ENCODE measurements around the gene MMP8. TPM values are rescaled to one million over a fixed set of nuclear protein-coding genes. Genes with fewer than 3 reads are reported as not detected.

Gene MMP8
- total RNA-seq, 1 experiment from 2014 or later = not detected

DNA sequence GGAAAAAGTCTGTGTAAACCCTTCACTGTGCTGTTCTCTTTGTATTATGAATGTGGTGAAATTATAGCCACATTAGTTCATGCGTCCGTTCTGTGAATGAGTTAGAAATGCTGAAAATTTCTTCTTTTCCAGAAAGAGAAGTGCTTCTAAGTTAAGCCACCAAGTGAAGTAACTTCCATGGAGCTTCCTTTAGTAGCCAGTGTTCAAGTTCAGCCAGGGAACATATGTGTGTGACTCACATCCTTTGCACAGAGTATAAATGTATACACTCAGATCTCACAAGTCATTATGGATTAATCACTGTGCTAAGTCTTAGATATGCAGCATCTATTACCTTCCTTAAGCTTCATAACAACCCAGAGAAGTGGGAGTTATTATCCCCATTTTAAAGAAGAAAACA, 3.1 kb upstream of the MMP8 start:
- peak; percentile 11 for DNase-seq (ENCODE audit: low read depth)

DNA sequence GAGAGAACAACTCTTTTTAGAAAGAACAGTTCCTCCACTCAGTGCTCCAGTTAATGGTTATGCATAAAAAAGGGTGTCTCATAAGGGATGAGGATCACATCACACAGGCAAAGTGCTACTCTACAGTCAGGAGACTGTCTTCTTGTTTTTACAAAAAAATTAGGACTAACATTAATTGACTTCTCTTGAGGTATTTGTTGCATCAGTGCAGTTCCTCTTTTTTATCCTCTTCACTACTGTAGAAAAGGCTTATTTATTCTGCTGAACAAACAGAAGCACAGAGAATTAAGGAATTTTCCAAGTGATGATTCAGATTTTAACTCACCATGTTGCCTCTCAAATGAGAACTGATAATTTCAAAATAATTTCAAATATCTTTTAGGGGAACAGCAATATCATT, 1.9 kb downstream of the MMP8 start:
- DNase-seq (ENCODE audit: low read depth) = no peak

DNA sequence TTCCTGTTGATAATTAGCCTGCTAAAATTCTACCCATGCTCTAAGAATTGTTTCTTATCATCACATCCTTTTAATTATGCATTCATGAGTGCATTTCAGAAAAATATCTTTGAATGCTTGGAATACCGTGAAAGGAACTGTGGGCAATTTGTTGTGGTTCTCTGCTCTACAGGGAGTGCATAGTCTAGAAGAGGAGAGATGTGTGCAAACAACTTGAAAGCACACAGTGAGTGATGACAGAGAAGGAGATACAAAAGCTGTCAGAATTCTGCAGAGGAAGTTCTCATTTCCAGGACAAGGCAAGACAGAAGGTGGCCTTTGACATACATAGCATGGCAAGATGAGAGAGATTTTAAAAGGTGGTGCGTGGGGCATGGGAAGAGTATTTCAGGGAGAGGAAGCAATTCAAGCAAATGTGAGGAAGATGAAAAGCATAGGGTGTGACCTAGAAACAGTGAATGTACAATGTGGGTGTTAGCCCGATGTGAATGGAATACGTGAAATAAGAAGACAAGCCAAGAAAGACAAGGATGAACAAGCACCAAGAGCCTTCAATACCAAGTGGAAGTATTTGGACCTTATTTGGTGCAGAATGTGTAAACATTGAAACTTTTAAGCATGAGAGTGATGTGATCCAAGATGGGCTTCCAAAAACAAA, 5.0 kb downstream of the MMP8 start:
- DNase-seq (ENCODE audit: low read depth) = no peak

DNA sequence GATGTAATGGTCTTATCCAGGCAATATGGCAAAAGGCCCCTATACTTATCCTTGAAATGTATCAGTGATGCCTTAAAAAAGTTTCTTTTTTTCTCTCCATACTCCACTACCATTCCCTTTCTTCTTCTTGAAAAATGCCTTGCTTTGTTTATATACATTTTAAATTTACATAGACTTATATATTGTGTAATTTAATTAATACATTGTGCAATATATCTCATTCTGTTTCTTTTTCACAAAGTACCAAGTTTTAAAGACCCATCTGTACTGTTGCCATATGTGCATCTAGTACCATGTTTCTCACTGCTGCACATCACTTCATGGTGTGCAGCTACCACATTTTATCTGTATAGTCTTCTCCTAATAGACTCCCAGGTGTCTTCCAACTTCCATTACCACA, 7.5 kb downstream of the MMP8 start:
- DNase-seq (ENCODE audit: low read depth) = no peak

DNA sequence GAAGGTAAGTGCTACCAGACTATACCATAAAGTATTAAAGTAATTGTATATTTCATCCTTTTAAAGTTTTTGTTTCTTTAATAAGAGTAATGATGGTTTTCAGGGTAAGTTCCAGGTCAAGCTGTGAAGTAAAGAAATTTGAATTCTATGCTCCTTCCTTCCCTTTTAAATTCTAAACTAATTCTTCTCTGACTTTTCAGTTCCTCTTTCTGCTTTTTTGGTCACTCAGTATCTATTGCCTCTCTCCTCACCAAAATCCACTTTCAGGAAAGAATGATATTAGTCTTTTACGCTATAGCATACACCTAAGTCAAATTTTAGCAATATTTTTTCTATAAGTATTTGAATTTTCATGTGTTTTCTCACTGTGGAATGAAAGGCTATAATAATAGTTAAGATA, 8.2 kb downstream of the MMP8 start:
- no peak for DNase-seq (ENCODE audit: low read depth)

DNA sequence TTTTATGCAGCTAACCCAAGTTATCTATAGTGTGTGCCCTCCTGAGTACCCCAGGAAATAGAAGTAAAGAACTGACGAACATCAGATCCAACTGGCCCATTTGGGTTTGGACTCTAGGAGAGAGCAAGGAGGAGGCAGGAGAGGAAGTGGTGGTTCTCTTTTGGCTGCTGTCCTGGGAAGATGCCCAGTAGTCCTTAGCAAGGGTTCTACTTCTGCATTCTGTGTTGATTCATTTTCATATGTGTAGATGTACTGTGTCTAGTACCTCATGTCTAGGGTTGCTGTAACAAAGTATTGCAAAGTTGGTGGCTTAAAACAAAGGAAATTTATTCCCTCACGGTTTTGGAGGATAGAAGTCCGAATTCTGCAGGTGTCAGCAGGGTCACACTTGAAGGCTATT, 12.6 kb downstream of the MMP8 start:
- DNase-seq (ENCODE audit: low read depth) = no peak

DNA sequence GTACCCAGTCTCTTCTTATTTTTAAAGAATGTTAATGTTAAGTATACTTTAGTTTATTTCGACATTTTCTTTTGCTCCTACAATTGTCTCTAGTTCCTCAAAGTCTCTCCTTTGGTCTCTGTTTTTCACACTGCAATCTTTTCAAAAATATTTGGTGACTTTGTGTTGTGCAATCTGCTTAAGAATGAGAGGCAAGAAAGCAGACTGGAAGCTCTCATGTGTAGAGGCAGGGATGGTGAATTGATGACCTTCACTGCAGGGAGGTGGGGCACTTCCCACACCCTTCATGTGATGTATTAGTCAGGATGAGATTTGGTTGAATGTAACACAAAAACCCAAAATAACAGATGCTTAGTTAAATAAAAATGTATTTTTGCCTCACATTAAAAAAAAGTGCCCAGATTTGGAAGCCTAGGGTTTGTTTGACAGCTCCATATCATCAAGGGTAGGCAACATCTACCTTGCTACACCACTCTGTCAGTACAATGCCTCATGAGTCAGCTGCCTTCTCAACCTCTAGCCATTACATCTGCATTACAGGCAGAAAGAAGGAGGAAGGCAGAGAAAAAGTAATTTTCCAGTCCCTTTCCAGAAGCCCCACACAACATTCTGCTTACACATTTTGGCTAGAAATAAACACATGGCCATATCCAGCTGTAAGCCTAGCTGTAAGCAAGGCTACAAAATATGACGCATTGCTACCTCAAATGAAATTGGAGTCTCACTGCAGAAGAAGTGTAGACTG, 15.4 kb downstream of the MMP8 start:
- no peak for DNase-seq (ENCODE audit: low read depth)

DNA sequence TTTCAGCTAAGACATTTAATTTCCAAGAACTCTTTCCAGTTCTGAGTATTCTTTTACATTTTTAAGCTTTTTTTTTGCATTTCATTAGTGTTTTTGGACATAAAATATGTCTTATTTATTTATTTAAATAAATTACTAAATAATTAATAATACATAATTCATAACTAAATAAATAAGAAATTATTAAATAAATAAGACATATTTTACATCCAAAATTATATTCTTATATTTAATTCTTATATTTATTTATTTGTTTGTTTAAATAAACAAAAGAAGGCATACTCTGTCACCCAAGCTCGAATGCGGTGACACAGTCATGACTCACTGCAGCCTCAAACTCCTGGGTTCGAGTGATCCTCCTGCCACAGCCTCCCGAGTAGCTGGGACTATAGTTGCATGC, 16.1 kb downstream of the MMP8 start:
- no peak for DNase-seq (ENCODE audit: low read depth)

DNA sequence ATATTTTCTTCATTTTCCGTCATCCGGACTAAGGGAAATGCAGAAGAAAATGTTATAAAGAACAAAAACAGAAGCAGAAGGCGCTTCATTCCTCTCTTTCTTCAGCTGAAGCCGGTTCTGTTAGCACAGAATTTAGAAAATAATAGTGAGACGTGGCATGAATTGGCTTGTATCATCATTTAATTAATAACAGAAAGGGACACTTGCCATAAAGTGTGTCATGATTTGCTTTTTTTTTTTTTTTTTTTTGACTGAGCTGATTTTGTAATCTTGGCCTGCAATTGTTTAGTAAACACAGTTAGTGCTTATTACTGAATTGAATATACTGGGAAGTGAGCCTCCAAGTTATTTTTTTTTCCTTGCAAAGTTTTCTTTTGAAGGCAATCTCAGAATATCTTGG, 19.1 kb downstream of the MMP8 start, which contains the start of gene MMP27:
Gene MMP27 (minus strand): TSS at position 144 of the 400 bp plus-strand sequence. CDS start 55 bp downstream, at position 89.
- no peak for DNase-seq (ENCODE audit: low read depth)

DNA sequence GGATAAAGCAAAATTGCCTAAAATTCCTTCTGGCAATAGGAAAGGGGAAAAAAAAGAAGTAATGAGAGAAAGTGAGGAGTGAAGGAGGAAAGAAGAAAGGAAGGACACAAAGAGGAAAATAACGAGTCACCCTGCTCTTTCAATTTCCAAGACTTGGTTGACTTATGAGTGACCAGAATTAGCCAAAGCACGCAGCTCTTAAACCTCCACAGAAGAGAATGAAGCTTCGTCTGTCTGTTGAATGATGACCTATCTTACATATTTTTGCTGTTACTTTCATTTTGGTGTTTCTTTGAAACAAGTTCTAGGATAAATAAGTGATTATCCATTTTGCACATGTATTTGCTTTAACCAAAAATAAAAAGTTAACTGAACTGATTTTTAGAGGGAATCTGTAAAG, 19.9 kb downstream of the MMP8 start:
- DNase-seq (ENCODE audit: low read depth) = no peak

DNA sequence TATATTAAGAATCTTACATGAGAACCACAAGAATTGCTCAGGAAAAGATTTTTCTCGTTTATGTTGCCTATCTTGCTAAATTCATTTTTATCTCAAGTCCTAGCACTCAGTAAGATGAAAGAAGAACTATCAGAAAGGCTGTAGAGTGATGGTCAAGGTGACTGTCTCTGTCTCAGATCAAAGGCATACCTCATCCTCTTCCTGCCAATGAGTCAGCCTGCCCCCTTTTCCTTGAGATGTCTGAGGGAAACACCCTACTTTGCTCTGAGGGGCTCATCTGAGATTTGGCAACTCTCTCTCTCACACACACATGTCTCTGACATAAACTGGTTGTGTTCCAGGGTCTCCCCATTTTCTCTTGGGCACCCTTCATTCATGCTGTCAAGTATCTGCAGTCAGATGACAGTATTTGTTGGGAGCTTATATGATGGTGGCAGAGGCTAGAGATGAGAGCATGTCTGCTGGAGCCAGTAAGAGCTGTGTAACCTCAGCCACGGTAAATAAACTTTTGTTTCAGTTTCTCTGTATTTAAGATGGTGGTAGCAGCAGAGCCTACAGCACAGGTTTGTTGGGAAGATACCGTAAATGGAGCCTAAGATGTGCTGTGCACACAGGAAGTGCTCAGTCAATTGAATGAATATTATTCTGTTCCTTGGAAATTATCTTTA, 20.8 kb downstream of the MMP8 start:
- no peak for DNase-seq (ENCODE audit: low read depth)

DNA sequence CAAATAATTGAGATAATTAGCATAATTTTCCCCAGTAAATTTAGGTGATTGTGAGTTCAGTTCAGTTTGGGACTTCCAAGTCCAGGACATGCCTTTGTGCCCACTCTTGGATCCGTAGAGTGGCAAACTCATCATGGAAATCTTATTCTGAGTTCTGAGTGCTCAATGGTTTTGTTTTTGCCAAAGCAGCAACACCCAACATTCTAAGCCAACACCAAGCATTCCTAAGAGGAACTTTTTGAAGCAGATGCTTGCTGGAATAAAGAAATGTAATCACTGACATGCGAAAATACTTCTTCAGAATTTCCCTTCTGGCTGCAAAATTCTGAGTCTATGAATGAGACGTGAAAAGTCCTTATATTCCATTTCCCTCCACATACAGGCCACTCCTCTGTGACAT, 29.6 kb downstream of the MMP8 start:
- DNase-seq (ENCODE audit: low read depth) = no peak

DNA sequence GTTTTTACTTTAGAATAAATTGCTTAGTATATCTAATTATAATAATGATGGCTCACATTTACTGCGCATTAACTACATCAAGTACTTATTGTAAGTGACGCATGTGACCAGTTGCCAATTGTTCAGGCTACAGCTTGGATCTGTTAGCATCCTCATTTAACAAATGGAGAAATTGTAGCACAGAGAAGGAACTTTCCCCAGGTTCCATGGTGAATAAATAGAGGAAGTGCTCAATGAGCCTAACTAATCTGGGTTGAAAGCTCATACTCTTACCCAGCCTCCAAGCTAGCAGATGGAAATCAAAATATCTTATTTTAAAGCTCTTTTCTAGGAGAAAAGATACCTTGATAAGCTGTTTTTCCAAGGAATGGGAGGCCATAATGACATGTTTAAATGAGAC, 39.0 kb downstream of the MMP8 start:
- no peak for DNase-seq (ENCODE audit: low read depth)

DNA sequence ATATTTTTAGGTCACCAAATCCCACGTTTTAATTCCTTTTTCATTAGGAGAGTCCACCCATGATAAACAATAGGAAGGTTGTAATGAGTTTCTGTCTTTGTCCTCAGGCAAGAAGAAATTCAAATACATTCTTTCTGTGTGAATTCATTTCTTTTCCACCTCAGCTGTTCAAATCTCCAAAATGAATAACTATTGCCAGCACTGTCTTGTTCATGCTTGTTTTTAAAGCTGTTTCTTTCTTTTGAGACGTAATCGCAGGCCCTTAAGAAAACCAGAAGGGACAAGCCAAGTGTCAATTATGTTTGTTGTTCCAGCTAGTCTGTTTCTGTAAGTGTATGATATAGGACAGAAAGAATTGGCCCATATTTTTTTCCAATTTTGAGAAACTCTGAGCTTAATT, 39.4 kb downstream of the MMP8 start:
- DNase-seq (ENCODE audit: low read depth) = no peak

DNA sequence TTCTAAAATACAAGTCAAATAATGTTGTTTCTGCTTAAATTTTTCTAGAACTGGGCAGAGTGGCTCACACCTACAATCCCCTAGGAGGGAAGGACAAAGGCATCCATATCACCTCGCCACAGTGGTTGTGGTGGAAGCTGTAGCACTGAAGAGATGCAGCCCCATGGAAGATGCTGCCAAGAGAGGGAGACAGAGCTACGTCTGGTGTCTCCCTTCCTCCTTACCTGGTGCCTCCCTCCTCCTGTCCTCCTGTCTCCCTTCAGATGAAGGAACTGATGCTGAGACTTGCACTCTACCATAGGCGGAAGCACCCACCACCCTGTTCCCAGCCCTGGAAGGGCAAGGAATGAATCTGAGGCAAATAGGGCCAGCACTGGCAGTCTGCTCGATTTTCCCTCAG, 41.5 kb downstream of the MMP8 start:
- DNase-seq (ENCODE audit: low read depth) = no peak

DNA sequence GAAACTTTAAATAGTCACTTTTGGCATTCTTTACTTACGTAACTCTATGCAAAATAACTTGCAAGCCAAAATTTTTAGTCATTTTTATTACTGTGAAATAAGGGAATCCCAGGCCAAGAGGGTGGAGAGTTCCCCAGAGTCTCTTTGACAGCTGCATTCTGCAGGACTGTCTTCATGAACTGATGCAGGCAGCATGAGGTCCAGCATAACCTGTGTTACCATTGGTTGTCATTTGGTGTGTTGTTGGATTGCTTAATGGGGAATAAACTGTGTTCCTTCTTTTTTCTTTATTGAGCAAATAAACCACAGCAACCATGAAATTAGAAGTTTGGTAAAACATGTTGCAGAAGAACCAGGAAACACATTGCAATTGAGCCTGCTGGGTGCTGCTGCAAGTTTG, 43.8 kb downstream of the MMP8 start:
- DNase-seq (ENCODE audit: low read depth) = peak; percentile 65

DNA sequence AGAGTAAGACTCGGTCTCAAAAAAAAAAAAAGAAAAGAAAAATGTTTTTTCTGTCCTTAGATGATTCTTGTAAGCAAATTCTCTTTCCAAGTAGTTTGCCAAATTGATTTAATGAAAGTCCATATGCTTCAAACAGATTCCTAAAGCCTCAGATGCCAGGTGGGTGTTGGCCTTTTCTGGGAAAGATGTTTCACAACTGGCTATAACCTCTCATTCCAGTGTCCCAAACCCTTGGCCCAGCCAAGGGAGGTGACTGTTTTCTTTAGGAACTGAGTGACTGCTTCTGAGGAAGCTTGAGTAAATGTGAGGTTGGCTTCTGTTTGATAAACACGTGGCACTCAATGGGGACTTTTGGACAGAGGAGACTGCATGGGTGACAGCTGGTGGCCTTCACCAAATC, 46.7 kb downstream of the MMP8 start:
- no peak for DNase-seq (ENCODE audit: low read depth)

DNA sequence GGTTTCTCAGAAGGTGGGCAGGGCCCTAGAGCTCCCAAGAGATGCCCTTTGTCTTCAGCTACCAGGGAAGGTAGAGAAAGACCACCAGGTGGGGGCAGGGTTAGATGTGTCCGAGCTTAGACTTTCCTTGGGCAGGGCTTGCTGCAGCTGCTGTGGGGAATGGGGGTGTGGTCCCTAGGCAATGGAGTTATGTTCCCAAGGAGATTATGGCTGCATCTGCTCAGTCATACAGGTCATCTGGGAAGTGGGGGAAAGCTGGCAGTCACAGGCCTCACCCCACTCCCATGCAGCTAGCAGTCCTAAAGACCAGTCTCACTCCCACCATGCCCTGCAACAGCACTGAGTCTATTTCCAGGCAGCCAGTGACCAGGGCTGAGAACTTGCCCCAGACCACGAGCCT, 48.7 kb downstream of the MMP8 start:
- peak; percentile 7 for DNase-seq (ENCODE audit: low read depth)

DNA sequence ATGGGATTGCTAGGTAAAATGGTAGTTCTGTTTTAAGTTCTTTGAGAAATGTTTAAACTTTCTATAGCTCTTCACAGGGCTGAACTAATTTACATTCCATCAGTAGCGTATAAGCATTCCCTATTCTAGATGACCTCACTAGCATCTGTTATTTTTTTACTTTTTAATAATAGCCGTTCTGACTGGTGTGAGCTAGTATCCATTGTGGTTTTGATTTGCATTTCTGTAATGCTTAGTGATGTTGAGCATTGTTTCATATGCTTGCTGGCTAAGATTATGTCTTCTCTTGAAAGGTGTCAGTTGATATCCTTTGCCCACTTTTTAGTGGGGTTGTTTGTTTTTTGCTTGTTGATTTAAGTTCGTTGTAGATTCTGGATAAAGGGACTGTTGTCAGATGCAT, 55.1 kb downstream of the MMP8 start:
- DNase-seq (ENCODE audit: low read depth) = peak; percentile 3

DNA sequence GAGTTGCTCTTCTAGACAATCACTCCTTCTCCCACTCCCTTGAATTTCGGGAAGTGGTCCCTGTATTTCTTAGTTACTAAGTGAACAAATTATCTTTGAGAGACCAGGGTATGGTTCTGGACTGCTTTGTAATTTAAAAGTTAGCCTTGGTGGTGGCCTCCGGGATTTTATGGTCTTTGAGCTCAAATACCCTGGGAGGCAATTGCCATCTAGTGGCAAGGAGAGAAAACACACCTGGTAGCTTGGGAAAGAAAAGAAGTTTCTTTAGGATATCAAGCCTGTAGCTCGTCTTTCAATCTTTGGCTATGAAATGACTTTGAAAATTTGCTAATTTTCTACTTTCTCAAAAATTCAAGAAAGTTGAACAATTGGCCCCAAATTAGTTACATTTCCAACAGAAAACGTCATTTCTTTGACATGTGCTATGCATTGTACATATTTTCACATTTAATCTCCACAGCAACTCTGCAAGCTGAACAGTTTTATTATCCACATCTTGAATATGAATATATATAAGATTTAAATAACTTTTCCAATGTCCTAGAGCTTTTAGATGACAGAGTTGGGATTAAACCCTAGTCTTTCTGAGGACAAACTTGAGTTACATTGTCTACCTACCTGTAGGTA, 58.3 kb downstream of the MMP8 start:
- peak; percentile 49 for DNase-seq (ENCODE audit: low read depth)

DNA sequence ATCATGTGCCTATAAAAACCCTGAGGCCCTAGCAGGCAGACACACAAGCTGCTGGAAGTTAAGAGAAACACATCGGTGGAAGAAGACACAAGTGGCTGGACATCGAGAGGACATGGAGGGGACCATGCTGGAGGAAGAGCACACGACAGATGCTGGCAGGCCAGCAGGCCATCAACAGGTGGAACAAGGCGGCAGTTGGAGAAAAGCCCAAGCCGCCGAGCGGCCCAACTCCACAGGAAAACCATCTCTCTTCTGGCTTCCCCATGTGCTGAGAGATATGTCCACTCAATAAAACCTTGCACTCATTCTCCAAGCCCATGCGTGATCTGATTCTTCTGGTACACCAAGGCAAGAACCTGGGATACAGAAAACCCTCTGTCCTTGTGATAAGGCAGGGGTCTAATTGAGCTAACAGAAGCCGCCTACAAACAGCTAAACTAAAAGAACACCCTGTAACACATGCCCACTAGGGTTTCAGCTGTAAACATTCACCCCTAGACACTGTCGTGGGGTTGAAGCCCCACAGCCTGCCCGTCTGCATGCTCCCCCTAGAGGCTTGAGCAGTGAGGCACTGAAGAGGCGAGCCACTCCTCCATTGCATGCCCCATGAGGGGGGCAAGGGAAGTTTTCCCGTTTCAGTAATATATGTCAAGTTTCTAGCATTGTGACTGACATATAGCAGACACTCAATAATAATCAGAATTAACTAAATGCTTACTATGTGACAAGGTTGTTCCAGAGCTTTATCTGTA, 60.6 kb downstream of the MMP8 start:
- peak; percentile 7 for DNase-seq (ENCODE audit: low read depth)

DNA sequence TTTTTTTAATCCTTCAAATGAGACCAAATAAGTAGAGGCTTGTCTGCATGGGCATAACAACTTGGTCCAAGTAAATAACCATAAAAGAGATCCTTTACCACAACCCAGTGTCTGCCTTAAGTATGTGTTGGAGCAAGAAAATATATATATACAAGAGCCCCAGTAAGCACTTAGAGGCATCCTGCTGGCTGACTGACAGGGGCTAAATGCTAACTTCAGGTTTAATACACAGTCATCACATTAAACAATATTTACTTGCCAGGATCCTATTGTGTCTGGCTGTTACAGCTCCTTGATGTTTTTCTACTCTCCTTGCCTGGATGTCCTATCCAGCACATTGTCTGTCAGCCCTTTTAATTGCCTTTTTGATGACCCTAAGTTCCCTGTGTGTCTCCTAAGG, 62.1 kb downstream of the MMP8 start:
- no peak for DNase-seq (ENCODE audit: low read depth)

Data from LHCN-M2 (cell line).